NCI-H2081 treated with DMSO at 0.1 percent for 48 hours (cell line): Measurements from ENCODE around the gene HS3ST1.

Experiments
- DNase-seq: peaks from one replicate; lab custom pipeline; 2025; lab: John Stamatoyannopoulos, UW

HS3ST1 gene

DNA sequence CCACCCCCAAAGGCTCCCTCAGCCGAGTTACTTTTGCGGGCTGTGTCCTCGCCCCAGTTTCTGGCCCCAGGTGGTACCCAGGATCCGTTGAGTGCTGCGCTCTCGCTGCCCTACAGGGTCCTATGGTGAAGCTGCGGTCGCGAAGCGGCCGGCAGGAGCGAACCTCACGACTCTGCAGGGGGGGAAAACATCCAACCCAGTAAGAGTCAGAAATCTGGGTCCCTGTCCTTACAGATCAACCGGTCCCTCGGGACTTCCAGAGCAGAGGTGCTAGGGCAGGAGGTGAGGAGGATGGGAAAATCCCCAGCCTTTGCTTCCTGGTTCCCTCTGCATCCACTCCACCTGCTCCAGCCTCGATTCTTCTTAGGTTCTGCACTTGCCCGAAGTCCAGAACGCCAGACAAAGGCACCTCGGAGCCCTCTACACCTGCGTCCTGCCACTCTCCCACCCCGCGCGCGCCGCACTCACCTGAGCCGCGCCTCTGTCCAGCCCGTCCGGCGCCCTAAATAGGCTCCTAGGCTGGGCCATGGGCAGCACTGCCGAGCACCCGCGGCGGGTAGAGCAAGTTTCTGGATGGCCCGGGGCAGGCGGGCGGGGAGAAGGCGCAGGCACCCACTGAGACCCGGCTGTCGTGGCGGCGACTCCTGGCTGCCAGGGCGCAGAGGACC lies at the start of gene HS3ST1:
HS3ST1 (minus strand) TSS at position 664 of the 668 bp plus-strand sequence. CDS start 28,889 bp downstream, outside the sequence.
- no peak for DNase-seq

- DNase-seq = no peak
These were observed 47.2 kb upstream of the HS3ST1 start for GRCh38 chr4:11475871-11476270.

DNA sequence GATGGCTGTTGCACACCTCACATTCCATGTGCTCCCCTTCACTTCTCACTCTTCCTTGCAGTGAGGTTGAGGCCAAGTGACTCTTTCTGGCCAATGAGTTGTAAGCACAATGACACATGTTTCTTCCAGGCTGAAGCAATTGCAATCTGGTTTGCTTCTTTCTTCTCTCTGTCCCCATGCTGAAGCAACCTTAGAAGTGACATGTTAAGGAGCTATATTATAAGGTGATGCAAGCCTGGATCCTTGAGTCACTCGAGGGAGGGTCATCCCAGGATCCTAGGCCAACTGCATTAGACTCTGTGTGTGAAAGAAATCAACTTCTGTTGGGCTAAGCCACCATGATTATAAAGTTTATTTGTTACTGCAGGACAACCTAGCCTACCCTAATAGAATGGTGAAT lies 45.5 kb upstream of the HS3ST1 start:
- DNase-seq = no peak

DNA sequence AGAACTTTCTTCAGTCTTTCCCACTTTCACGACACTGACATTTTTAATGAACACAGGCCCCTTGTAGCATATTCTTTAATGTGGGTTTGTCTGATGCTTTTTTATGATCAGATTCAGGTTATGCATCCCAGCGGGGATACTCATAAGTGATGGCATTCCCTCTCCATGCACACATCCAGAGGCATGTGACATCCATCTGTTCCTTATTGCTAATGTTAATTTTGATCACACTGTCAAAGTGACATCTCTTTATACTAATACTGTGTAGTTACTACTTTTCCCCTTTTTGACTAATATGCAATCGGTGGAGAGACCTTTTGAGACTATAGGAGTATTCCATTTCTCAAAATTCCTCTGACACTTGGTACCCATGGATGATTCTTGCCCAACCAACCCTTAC lies 43.8 kb upstream of the HS3ST1 start:
- DNase-seq = no peak

DNA sequence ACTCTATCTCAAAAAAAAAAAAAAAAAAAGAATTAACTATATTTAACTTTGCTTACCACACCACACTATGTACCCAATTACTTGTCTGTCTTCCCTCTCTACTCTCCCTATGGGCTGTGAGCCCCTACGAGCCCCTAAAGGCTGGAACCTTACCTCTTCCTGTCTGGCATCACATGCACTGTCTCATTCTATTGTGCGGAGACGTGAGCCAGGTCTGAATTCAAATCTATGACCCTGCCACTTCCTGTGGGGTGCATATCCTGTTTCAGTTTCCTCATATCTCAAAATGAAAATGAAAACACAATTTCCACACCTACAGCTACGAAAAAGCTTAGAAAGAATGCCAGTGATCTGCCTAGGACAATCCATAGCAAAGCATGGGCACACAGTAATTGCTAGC lies 42.9 kb upstream of the HS3ST1 start:
- no peak for DNase-seq

GRCh38 chr4:11471046-11471441 lies 42.4 kb upstream of the HS3ST1 start:
- no peak for DNase-seq

DNA sequence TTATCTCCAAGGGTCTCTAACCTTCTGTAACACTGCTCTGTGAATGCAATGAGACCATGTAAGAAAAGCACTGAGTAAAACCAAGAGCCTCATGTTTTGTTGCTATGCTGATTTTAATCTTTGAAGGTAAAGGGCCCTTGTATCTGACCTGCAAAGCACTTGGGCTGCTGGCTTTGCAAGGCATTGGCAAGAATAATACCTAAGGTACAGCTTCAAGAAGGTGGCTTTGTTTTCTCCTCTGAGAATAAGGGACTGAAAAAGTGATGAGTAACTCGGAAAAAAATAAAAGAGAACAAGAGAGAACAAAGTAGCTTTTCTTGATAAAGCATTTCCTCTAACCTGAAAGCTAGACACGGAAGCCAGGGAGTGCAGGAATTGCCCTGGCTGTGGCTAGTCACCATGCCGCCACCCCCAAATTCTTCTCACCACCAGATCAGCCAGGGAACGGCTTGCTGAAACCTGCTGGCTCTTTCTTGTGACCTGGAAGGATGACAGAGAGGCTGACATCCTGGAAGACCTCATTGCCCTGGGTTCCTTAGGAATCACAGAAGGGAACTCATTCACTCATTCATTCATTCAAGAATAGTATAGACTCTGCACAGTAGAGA lies 41.8 kb upstream of the HS3ST1 start:
- DNase-seq = no peak

GRCh38 chr4:11469650-11470437 lies 41.1 kb upstream of the HS3ST1 start:
- no peak for DNase-seq

DNA sequence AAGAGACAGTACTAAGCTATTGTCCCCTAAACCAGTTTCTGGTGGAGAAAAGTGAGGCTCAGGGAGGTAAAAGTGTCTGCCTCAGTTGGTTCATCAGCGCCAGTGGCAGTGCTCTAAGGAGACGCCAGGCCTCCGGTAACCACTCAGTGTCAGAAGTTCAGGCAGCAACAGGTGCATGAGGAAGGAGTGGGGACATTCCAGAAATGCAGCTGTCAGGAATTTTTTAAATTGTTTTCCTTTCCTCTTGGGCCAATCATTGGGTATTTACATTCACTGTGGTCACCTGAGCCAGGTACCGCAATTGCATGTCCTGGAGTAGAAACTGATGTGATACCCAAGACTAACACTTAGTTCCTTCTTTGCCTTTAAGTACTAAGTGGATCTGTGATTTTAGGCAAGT lies 40.2 kb upstream of the HS3ST1 start:
- no peak for DNase-seq

GRCh38 chr4:11467931-11468330 lies 39.2 kb upstream of the HS3ST1 start:
- DNase-seq = no peak

DNA sequence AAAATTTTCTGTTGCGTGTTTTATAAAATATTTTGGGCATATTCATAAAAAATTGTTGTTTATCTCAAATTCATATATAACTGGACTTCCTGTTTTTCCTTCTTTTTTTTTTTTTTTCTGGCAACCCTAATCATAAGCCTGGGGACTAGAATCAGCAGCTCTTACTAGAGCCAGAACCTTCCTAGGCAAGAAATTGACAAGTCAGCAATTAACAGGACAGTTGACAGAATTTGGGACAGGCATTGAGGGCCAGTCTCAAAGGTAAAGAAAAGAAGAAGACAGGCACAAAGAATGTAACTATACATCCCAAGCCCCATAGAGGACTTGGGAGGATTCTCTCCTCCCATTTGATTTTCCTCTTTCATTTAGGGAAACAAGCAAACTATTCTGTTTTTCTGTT lies 35.0 kb upstream of the HS3ST1 start:
- DNase-seq = no peak

DNA sequence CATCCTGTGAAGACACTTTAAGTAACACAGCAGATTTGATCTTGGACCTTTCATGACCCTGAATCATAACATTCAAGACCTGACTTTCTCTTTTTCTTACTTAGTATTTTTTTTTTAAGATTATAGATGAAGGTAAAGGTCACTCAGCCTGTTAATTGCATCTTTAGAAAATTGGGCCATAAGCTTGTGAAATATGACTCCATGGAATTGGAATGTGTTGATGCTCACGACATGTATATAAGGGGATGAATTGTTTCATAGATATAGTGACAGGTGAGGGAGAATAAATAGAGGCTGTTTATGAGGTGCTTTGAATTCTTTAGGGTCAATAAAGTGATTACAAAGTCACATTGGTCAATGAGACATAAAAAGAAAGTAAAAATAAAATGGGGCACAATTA lies 27.7 kb upstream of the HS3ST1 start:
- no peak for DNase-seq

DNA sequence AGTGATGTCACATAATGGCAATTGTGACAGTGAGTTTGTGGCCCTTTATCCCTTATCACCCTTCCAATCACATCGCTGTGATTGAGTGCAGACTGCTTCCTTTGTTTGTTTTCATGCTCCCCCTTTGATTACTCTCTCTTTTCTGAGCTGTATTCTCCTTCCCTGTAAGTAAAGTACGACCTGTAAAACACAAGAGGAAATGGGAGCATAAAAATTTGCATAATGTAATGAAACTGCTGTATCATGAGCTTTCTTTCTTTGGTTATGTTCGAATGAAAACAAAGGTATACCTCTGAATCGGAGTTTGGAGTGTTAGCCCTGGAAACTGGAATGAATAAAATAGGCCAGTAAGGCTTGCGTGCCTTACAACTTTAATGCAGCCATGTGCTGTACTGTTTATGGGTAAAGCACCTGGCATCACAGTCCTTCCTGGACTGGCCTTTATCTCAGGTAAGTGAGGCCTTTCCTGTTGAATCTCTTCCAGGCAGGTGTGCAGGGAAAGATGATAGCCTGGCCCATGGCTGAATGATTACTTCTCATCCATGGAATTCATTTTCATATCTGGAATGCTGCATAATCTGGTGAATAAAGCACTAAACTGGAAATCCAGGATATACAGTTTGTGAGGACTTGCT lies 26.6 kb upstream of the HS3ST1 start:
- peak; percentile 18 for DNase-seq

- DNase-seq = no peak
These were observed 23.0 kb upstream of the HS3ST1 start for GRCh38 chr4:11451716-11452115.

DNA sequence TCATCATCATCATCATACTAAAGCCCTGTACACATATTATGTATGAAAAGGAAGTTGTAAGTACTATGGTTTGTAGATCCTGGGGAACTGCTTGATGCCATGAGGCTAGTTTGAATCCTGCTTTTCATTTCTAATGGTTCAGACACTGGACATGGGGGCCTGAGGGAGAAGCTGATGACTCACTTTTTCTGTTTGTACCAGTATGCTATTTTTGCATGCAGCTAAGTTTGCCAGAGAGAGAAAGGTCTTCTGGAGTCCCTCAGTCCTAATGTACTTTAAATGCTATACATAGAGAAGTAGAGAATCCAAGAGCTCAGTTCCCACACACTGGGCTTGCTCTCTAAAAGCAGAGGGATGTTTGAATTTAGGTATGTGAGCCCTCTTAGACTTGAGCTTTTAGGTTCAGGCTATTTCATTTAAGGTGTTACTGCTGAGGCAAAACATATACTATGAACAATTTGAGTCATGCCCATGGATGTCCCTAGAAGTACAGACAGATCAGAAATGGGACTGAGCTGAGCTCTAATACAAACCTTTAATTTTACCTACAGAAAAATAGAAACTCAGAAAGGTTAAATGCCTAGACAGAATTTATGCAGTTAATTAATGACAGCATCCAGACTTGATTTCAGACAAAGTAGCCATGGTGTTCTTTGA lies 17.6 kb upstream of the HS3ST1 start:
- DNase-seq = no peak

GRCh38 chr4:11441194-11441556 lies 12.5 kb upstream of the HS3ST1 start:
- no peak for DNase-seq

GRCh38 chr4:11440481-11441193 lies 11.9 kb upstream of the HS3ST1 start:
- no peak for DNase-seq

DNA sequence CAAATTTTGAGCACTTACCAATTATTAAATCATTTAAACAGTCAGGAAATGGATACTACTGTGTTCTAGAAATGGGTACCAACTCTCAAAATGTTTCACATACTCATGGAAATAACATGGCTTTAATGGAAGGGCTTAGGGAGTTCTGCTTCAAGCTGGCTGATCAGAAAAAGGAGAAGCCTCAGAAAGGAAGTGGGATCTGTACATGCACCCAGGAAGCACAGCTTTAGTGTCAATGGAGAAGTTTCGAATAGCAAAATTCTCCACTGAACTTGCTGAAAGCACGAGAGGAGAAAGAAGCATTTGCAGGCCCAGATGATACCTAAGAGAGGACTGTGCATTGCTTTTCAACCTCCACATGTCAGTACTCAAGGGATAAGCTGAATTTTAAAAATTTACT lies 11.1 kb upstream of the HS3ST1 start:
- no peak for DNase-seq

GRCh38 chr4:11438647-11439046 lies 10.0 kb upstream of the HS3ST1 start:
- DNase-seq = no peak

DNA sequence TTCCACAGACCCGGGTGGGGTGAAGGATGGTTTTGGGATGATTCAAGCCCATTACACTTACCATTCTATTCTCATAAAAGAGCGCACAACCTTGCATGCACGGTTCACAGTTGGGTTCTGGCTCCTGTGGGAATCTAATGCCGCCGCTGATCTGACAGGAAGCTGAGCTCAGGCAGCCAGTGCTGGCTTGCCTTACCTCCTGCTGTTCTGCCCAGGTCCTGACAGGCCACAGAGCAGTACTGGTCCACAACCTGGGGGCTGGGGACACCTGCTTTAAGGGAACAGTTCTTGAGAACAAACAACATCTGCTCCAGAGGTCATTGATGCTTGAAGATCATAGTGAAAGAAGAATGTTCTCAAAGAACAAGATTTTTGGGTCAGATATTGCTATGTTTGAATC lies 8.0 kb upstream of the HS3ST1 start:
- DNase-seq = no peak

GRCh38 chr4:11436084-11436483 lies 7.4 kb upstream of the HS3ST1 start:
- no peak for DNase-seq

GRCh38 chr4:11435557-11435956 lies 6.9 kb upstream of the HS3ST1 start:
- DNase-seq = no peak
